GM12878 (cell line): ENCODE measurements around the gene GRIK4.

Experiments used
- BACH1 ChIP-seq: fragments of 450-650 bp; IDR thresholded peaks from 2 replicates; pipeline ENCODE4 v1.6.1; 2017; ENCODE audit warnings: mild to moderate bottlenecking, borderline replicate concordance
- CTCF ChIP-seq, 3 experiments: IDR thresholded peaks in 2 of 3; conservative IDR thresholded peaks in 1 of 3; 2 replicates each; pipeline ENCODE4 v1.5.1; 2011; ENCODE audit warnings: low read depth in 3 of 3, low read length in 3 of 3, mild to moderate bottlenecking in 3 of 3, control low read depth in 2 of 3, moderate library complexity in 2 of 3, inconsistent platforms in 1 of 3, mixed read lengths in 1 of 3; ENCODE audit not compliant: control insufficient read depth in 2 of 3, insufficient read depth in 1 of 3; ENCODE audit errors: extremely low read depth in 1 of 3
- FOS ChIP-seq: IDR thresholded peaks from 3 replicates; pipeline ENCODE4 v1.6.1; 2011; ENCODE audit warnings: borderline replicate concordance; ENCODE audit not compliant: insufficient read length; ENCODE audit errors: extremely low read depth
- FOXK2 ChIP-seq: fragments of 450-650 bp; IDR thresholded peaks from 2 replicates; pipeline ENCODE4 v1.6.1; 2017; ENCODE audit warnings: mild to moderate bottlenecking, moderate library complexity
- JUND ChIP-seq: IDR thresholded peaks from 2 replicates; pipeline ENCODE4 v1.6.1; 2012; ENCODE audit warnings: low read depth, mild to moderate bottlenecking, low read length, improper control_type of control experiment, moderate library complexity
- MEF2A ChIP-seq: IDR thresholded peaks from 2 replicates; pipeline ENCODE4 v1.6.1; 2011; ENCODE audit warnings: low read depth, mild to moderate bottlenecking, low read length, moderate library complexity; ENCODE audit not compliant: insufficient read depth
- PAX8 ChIP-seq: fragments of 450-650 bp; IDR thresholded peaks from 2 replicates; pipeline ENCODE4 v1.6.1; 2017; ENCODE audit warnings: mild to moderate bottlenecking, moderate library complexity
- SIN3A ChIP-seq: IDR thresholded peaks from 2 replicates; pipeline ENCODE4 v1.6.1; 2012; ENCODE audit warnings: low read depth, low read length, improper control_type of control experiment
- TAF1 ChIP-seq: IDR thresholded peaks from 2 replicates; pipeline ENCODE4 v1.6.1; 2011; ENCODE audit warnings: mild to moderate bottlenecking, low read depth, low read length, borderline replicate concordance
- TCF7 ChIP-seq: IDR thresholded peaks from 2 replicates; pipeline ENCODE4 v1.6.1; 2014; ENCODE audit warnings: antibody characterized with exemption, borderline replicate concordance
- WRNIP1 ChIP-seq: IDR thresholded peaks from 2 replicates; pipeline ENCODE4 v1.6.1; 2011; ENCODE audit warnings: low read depth, low read length, improper control_type of control experiment, borderline replicate concordance
- TF ChIP-seq, protein P1 (sequence below): IDR thresholded peaks from 2 replicates; pipeline ENCODE4 v1.6.1; 2012; ENCODE audit warnings: mild to moderate bottlenecking, low read depth, low read length
- TF ChIP-seq, protein P2 (sequence below): IDR thresholded peaks from 2 replicates; pipeline ENCODE4 v1.6.1; 2012; ENCODE audit warnings: low read depth, low read length, improper control_type of control experiment
- TF ChIP-seq, protein P3 (sequence below): fragments of 450-650 bp; IDR thresholded peaks from 2 replicates; pipeline ENCODE4 v1.6.1; 2017; ENCODE audit warnings: antibody characterized with exemption, mild to moderate bottlenecking, moderate library complexity

DNA sequence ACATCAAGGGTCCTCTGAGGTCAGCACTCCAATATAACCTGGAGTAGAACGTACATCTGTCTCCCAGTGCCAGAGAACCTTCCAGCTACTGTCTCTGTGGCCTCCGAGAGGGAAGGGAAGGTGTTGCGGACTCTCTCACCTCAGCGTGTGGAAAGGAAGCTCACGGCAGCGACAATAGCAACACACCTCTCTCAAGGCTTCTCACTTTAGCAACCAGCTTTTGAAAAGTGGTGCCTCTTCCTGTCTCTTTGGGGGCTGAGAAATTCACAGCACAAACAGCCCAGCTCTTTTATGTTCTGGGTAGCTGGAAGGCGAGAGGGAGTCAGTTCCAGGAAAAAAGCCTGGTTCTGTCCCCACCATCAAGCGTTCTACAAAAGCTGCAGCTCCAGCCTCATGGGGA, 355.5 kb downstream of the GRIK4 start:
- TF ChIP-seq FOS = no peak
- TF ChIP-seq FOXK2 = no peak
- no peak for TF ChIP-seq CTCF (IDR thresholded peaks at IDR 0.05 in 2 of 3, conservative IDR thresholded peaks at IDR 0.05 in 1 of 3; ENCODE audit: control insufficient read depth in 2 of 3, extremely low read depth in 1 of 3, insufficient read depth in 1 of 3, low read depth in 3 of 3, low read length in 3 of 3)
- TF ChIP-seq, protein P1, sequence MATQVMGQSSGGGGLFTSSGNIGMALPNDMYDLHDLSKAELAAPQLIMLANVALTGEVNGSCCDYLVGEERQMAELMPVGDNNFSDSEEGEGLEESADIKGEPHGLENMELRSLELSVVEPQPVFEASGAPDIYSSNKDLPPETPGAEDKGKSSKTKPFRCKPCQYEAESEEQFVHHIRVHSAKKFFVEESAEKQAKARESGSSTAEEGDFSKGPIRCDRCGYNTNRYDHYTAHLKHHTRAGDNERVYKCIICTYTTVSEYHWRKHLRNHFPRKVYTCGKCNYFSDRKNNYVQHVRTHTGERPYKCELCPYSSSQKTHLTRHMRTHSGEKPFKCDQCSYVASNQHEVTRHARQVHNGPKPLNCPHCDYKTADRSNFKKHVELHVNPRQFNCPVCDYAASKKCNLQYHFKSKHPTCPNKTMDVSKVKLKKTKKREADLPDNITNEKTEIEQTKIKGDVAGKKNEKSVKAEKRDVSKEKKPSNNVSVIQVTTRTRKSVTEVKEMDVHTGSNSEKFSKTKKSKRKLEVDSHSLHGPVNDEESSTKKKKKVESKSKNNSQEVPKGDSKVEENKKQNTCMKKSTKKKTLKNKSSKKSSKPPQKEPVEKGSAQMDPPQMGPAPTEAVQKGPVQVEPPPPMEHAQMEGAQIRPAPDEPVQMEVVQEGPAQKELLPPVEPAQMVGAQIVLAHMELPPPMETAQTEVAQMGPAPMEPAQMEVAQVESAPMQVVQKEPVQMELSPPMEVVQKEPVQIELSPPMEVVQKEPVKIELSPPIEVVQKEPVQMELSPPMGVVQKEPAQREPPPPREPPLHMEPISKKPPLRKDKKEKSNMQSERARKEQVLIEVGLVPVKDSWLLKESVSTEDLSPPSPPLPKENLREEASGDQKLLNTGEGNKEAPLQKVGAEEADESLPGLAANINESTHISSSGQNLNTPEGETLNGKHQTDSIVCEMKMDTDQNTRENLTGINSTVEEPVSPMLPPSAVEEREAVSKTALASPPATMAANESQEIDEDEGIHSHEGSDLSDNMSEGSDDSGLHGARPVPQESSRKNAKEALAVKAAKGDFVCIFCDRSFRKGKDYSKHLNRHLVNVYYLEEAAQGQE = no peak
- TF ChIP-seq, protein P2, sequence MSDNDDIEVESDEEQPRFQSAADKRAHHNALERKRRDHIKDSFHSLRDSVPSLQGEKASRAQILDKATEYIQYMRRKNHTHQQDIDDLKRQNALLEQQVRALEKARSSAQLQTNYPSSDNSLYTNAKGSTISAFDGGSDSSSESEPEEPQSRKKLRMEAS = no peak
- no peak for TF ChIP-seq JUND
- TF ChIP-seq TAF1 = no peak
- TF ChIP-seq, protein P3, sequence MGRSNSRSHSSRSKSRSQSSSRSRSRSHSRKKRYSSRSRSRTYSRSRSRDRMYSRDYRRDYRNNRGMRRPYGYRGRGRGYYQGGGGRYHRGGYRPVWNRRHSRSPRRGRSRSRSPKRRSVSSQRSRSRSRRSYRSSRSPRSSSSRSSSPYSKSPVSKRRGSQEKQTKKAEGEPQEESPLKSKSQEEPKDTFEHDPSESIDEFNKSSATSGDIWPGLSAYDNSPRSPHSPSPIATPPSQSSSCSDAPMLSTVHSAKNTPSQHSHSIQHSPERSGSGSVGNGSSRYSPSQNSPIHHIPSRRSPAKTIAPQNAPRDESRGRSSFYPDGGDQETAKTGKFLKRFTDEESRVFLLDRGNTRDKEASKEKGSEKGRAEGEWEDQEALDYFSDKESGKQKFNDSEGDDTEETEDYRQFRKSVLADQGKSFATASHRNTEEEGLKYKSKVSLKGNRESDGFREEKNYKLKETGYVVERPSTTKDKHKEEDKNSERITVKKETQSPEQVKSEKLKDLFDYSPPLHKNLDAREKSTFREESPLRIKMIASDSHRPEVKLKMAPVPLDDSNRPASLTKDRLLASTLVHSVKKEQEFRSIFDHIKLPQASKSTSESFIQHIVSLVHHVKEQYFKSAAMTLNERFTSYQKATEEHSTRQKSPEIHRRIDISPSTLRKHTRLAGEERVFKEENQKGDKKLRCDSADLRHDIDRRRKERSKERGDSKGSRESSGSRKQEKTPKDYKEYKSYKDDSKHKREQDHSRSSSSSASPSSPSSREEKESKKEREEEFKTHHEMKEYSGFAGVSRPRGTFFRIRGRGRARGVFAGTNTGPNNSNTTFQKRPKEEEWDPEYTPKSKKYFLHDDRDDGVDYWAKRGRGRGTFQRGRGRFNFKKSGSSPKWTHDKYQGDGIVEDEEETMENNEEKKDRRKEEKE = no peak
- no peak for TF ChIP-seq TCF7
- TF ChIP-seq SIN3A = no peak
- no peak for TF ChIP-seq MEF2A
- TF ChIP-seq PAX8 = no peak
- TF ChIP-seq WRNIP1 = no peak
- TF ChIP-seq BACH1 = no peak
